GM21737 (cell line): Measurements from ENCODE around the gene IL1R1.

Experiments used
- ATAC-seq: cut with Tn5 transposase; IDR thresholded peaks from one replicate; pipeline ENCODE4 v1.9.1; 2021; ENCODE audit warnings: mild to moderate bottlenecking, moderate library complexity; ENCODE audit not compliant: unreplicated experiment

IL1R1 gene

DNA sequence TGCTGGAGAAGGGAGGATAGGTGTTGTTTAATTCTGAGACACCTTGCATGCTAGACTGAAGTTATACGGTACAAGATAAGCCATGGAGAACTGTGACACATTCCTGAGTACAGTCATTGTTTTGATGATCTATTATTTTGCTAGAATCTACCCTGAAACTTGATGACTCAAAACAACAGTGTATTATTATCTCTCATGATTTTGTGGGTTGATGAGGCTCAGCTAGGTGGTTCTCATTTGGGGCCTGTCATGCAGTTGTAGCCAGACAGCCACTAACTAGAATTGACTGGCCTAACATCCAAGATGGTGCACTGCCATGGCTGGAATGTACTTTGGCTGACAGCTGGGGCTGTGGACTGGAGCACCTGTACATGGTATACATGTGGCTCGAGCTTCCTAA is 5.4 kb upstream of the IL1R1 start:
- no peak for ATAC-seq

DNA sequence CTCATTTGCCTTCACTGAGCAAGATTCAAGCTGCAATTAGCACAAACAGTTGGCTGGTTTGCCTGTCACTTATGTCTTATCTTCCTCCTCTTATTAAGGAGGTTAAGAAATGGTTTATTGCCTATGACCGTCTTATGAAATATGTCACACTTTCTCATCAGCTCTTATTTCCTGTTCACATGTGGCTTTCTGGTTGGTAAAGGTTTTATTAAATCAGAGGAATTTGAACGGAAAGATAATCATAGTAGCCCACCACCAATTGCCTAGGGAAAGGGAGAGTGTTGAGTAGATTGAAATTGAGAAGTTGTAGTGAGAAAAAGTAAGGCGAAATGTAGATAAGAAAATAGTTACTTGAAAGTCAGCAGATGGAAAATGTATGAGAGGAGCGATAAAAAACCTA is 4.2 kb upstream of the IL1R1 start:
- no peak for ATAC-seq

DNA sequence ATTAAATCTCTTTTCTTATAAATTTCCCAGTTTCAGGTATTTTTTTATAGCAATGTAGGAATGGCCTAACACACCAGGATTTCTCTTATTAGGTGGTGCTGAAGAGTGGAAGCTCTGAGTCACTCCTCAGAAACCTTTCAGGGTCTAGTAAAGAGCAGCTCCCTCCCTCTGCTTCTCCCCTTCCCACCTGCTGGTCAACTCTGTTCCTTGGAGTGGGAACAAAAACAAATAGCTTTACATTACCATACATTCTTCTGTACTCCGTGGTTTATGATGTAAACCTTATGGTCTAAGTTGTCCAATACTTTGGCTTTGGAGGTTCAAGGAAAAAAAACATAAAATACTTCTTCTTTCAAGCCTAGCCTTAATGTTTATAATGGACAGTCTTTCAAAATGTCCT is 2.7 kb upstream of the IL1R1 start:
- ATAC-seq = no peak

DNA sequence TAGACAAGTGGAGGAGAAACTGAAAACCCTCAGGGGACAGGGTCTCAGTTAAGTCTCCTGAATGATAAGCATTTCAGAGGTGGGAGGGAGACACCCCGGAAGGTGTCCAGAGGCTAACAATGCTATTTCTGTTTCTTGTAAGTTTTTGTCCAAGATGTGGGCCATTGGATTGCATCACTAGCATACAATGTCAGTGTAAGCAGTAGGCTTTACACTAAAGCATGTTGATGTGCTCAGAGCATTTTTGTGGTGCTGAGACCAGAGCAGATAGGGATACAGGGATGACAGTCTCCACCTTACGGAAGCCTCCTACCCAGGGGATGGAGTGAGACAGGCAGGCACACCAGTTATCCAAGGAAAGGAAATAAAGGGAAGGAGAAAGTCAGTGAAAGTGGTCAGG is 2.2 kb upstream of the IL1R1 start:
- no peak for ATAC-seq

DNA sequence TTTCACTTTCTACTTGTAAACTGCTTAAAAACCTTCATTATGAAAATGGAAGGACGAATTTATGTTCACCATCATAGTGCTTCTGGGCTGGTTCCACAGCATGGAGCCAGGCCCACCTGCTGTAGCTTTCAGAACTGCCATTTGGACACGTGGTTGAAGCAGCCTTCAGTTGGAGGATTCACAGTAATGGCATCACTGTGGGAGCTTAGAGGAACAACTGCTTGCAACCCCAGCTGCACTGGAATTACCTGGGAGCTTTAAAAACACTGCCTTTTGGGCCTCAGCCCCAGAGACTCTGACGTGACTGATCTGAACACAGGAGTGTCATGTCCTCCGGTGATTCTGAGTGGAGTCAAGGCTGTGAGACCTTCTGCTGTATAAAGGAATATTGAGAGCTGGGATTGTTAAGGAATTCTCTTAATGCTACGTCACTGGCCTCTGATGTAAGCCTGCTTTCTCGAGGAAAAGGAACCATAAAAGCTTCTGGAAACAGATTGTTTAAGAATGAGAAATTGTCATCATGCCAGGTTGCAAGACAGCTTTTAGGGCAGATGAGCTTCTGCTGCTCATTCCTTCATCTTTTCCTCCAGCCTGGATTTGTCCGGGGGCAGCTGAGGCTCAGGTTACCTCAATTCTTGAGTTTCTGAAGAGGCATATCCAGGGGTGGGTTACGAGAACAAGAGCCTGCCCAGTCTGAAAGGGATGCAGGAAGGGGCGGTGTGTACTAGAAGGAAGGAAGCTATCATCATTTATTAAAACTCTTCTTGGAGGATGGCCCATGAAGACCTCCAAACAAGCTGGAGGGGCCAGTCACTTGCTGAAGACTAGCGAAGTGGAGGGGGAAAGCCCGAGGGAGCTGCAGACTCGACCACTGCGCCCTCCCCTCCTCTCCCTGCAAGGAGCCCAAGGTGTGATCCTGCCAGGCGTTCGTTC is 1.3 kb upstream of the IL1R1 start:
- ATAC-seq = no peak

DNA sequence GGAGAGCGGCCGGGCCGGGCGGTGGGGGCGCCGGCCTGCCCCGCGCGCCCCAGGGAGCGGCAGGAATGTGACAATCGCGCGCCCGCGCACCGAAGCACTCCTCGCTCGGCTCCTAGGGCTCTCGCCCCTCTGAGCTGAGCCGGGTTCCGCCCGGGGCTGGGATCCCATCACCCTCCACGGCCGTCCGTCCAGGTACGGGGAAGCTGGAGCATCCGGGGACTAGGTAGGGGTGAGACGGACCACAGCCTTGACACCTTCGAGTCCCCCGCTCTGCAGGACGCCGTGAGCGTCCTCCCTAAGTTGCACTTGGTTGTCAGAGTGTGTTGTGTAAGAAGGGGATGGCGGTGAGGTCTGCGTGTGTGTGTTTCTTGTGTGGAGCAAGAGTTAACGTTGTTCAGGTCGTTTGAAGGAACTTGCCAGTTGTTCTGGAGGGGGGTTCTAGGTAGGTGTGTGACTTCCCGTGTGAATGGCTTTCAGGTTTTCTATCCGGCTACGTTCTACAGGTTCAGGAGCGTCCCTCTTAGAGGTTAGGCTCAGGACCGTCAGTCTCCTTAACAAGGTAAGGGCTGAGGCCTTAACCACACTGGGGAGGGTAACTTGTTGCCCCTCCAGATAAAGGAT is 393 bp downstream of the IL1R1 start:
- ATAC-seq = no peak

DNA sequence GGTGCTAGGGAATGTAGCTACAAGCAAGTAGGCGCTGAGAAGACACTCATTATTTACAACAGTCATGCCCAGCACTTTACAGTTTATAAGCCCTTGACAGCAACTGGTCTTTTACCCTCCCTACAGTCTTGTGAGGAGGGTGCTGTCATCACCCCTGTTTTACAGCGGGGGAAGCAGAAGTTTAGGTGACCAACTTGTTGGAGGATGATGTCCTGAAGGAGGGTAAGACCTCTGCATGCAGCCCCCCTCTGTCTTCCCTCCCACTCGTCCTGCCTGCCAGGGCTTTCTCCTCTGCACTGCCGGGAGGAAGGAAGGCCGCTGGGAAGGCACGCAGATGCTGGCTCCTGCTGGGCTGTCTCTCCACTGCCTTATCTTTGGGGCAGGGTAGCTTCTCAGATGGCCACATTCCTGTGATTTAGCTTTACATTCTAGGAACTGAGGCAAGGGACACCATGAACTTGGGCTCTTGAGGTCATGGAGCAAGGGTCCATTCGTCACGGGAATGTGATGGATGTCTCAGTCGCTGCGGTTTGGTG is 972 bp downstream of the IL1R1 start:
- ATAC-seq = no peak

DNA sequence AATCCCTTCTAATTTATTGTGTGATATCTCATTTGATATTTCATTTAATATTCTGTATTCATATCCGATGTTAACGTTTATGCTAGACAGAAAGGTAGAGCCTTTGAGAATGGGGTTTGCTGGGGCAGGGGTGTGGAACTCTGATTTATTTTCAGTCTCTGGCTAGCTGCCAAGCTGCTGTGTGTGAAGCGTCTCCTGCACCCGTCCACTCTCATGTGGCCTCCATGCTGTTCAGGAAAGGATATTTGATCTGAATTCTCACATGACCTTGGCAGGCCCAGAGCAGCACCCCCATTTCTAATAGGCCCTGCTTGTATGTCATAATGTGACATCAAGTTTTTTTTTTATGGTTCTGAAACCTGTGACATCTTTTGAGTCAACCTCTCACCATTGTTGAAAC is 1.6 kb downstream of the IL1R1 start:
- no peak for ATAC-seq

DNA sequence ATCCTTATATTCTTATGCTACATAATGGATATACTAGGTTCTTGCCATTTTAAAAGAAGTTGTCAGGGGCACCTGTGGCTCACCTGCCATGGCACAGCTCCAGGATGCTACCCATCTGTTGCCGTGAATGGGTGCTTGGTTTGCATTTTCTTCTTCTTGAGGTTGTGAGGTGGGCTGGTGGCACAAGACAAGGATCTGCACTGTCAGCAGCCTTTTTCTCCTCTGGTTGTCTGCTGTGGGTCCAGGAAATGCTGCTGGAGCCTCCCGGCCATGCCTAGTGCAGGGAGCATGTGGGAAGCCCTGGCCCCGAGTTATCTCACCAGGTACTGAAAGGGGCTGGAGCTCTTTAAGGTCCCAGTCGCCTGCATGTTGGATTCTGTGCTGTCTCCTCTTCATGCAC is 2.6 kb downstream of the IL1R1 start:
- no peak for ATAC-seq

DNA sequence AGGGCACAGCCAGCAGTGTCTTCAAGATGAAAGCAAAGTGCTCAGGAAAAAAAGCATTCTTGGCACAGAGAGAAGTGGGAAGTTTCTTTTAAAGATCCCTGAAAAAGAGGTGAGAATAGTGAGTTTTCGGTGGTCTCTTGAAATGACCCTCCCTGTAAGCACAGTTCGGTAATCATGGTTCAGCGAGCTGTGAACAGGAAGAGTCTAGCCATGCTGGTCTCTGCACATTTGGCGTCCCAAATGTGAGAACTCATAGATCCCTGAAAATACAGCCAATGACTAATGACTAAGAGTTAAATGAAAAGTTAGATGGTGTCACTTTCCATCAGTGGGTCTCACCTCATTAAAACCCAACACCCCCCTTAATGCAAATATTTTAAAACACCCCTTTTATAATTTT is 3.4 kb downstream of the IL1R1 start:
- ATAC-seq = no peak

DNA sequence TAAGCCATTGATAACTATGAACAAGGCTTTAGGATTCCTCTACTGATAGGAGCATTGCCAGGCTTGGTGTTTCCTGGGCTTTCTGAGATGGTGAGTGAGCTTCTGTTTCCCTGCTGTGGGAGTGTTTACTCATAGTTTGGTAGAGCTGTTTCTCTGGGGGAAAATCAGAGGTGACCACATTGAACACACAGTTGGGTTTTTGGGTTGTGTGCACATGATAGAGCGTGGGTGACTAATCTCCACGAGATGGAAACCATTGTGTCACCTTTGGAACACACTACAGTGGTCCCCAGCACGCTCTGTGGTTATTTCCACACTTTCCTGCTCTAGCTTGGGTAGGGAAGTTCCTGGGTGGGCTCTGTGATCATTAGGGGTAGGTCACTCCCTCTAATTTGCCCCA is 5.4 kb downstream of the IL1R1 start:
- no peak for ATAC-seq

DNA sequence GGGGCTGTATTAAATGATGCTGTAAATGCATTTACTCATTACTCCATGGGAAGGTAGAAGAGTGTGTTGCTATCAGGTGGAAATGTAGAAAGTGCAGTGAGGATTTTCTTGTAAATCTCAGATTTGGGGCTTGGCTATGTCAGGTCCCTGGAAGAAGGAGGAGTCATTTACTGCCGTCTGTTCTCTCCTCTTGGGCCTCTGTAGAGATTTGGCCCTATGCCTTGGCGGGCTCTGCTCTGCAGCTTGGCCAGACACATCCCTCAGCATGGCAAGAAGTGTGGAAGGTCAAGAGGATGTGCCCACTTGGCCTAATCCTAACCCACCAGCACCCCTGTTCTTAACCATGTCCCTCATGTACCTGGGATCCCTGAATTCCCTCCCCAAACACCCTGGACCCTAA is 6.7 kb downstream of the IL1R1 start:
- ATAC-seq = no peak

DNA sequence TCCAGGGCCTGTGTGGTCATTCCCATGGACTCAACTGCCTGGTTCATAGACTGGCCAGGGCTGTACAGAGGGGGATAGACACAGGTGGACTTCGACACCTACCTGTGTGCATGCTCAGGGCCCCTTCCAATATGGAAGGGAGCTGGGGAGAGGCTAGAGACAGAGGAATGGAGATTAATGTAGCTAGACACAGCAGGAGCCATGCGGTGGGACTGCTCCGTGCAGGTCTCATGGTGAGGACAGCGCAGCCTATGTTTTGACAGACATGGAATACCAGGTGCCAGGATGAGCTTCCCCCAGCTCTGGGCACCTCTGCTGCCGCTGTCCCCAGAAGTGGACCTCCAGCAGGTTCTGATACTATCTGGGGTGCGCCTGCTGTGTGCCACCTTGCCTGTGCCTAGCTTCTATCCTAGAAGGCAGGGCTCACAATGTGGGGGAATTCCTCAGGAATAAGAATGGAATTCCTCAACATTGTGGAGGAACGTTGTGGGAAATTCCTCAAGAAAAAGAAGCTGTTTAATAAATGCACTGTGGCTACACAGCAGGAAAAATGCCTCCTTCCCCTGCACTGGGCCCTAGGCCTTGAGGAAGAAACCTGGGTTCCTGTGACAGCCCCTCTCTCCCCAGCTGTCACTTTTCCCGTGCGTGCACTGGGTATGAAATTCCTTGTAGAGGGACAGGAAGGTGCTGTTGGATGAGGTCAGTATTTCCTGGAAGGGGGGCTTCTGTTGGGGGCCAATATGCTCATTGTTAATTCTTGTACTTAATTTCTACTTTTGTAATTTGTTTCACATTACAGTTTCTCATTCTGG is 7.3 kb downstream of the IL1R1 start:
- no peak for ATAC-seq

DNA sequence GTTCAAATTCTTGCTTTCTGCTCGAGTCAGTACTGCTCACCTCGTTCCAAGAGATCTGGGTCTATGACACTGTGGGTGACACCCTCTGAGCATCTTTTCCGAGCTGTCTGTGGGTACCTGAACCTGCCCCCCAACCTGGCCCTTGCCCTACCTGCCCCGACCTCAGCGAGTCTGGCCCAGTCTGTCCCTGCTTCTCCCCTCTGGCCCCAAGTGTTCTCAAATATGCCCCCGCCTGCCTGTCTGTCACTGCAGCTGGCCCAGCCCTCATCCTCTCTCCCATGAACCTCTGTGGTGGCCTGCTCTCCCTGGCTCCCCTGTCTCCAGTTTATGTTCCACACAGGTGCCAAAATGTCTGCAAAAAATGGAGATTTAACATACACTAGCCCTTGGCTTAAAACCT is 11.8 kb downstream of the IL1R1 start:
- ATAC-seq = no peak

DNA sequence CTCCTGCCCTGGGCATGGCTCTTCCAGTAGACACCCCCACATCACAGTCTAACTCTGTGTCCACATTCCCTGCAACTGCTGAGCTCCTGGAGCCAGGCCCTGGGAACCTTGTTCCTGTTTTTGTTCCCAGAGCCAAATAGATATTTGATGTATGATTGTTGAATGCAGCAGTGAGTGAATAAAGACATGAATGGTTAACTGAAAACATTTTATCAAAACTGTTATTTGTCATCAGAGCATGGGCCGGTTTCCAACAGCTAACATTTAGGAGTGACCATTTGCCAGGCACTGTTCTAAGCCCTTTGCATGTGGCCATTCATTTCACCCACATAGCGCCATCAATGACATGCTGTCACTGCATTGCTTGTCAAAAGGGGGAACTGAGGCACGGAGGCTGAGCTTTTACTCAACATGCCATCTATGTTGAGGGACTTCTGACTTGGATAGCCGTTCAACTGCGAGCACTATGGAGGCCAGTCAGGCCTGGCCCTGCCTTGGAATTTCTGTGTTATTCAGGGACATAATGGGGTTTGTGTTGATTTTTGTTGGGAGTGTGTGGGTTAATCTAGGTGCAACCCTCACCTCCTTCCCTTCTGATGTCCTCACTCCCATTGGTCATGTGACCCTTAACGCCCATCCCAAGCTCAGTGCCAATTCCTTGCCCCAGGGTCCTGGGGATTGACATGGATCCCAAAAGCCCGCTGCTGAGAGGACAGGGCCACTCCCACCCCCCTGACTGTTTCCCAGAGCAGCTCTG is 12.6 kb downstream of the IL1R1 start:
- ATAC-seq = no peak

DNA sequence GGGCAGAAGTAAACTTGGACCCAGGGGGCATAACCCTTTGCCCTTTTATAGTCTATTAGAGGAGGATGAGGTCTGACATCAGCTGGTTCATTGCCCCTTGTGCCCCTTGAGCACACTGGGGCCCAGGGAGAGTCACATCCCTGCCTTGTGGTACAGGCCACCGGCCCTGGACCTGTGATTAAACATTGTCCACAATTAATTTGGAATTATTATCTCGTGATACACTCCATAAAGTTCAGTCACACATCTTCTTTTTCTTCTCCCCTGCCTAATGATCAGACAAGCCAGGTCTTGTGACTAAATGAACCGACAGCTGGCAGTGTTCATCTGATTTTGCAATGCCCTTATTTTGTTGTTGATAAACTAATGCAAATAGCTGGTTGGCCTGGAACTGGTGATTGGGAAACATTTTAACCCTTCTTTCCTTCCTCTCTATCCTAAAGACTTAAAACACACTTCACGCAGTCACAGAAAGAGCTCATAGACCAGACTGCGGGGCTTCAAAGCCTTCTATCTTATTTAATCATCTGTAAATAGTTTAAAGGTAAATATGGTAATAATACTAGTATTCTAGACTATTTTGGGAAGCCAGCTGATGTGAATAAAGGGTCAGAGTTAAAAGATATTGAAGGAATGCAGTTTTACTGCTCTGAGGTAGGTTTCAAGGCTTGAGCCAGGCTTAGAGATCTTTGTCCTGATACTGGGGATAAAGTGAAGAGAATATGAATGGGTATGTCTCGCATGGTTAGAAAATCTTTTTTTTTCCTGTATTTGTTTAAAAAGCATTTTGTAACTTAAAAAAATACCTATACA is 13.4 kb downstream of the IL1R1 start:
- ATAC-seq = no peak

DNA sequence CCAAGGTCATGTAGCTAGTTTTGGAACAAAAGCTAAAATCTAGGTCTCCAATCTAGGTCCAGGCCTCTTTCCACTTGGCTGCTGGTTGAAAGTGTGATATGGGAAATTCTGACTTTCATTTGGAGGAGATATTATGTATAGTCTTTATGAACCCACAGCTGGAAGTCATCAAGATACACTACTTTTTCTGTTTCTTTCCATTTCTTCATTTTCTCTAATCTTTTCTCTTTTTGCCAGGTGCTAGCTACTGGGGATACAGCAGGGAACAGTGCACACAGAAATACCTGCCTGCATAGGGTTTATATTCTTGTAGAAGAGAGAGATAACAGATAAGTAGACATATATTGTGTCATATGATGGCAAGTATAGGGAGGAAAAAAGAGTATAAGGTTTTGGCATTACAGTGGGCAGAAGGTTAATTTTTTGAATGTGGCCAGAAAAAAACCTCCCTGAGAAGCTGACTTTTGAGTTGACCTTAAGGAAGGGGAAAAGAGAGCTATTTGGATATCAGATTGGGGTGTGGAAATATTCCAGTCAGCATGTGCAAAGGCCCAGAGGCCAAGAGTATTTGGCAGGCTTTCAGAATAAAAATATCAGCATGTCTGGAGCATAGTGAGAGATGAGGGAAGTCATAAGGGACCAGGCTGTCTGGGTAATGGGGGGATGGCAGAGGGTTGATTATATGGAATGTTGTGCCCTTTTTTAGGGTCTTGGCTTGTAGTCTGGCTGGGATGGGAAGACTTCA is 15.6 kb downstream of the IL1R1 start:
- no peak for ATAC-seq

DNA sequence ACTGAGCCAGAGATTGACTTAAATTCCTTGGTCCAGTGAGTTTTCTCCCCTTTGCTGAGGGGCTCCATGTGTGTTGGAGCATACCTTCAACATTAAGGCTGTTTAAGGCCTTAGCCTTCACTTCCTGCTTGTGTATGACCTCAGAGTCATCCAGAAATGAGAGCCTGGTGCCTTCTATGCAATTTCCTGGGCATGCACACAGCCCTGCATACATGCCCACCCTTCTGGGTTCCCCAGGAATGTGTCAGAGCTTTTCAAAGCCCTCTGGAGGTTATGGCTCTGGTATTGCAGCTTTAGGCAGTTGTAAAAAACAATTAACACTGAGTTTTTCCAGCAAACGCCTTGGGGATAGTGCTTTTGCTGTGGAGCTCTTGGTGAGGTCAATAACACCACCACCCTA is 16.7 kb downstream of the IL1R1 start:
- ATAC-seq = no peak

DNA sequence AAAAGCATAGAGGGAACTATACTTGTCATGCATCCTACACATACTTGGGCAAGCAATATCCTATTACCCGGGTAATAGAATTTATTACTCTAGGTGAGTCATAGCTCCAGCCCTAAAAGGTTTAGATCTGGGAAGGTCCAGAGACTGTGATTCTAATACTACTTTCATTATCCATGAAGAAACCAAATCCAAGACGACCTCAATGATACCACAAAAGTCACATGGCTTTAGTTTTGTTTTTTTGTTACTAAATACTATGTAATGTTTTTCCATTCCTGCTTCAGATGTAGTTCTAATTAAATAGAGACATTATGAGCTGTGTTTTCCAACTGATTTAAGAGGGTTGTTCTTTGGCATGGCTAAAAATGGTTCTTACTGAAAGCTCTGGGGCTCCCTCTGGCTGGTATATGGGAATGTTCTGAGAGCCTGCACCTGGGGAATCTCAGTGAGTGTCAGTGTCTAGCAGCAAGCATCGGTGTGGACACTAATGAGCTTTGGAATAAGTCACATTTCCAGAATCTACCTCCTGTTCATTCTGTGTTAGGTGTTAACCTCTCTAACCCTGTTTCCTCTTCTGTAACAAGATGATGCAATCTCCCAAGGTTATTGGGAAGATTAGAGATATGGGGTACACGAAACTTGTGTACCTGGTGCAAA is 23.8 kb downstream of the IL1R1 start:
- no peak for ATAC-seq
